ENCODE measurements around the gene PGGHG.

DNA sequence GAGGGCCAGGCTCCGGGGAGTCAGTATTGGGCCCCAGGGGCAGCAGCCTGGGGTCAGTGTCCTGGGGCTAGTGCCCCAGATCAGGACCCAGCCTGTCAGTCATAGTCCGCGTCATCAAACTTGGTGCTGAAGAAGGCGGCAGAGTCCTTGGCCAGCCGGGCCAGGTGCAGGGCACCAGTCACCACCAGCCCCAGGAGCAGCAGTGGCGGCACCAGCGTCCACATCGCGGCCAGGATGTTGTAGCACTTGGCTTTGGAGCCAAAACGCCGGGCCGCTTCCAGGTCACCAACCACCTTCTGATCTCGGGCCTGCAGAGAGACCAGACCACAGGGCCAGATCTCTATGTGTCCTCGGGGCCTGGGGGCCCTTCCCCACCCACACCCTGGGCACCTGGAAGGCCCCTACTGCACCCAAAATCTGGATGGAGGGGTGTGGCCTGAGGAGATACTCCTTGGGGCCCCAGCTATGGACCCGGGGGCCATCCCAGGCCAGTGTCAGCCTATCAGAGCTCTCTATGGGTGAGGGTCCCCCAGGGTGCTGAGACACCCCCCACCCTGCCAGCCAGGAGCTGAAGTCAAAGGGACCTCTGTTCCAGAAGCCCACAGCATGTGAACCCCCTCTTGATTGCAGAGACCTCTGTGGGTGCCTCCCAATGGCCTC lies 9.6 kb downstream of the PGGHG start:
- no peak for TF ChIP-seq POLR2A (IDR thresholded peaks at IDR 0.05)
- TF ChIP-seq, protein P1, sequence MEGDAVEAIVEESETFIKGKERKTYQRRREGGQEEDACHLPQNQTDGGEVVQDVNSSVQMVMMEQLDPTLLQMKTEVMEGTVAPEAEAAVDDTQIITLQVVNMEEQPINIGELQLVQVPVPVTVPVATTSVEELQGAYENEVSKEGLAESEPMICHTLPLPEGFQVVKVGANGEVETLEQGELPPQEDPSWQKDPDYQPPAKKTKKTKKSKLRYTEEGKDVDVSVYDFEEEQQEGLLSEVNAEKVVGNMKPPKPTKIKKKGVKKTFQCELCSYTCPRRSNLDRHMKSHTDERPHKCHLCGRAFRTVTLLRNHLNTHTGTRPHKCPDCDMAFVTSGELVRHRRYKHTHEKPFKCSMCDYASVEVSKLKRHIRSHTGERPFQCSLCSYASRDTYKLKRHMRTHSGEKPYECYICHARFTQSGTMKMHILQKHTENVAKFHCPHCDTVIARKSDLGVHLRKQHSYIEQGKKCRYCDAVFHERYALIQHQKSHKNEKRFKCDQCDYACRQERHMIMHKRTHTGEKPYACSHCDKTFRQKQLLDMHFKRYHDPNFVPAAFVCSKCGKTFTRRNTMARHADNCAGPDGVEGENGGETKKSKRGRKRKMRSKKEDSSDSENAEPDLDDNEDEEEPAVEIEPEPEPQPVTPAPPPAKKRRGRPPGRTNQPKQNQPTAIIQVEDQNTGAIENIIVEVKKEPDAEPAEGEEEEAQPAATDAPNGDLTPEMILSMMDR (IDR thresholded peaks at IDR 0.05) = no peak
- no peak for TF ChIP-seq EP300 (IDR thresholded peaks at IDR 0.05)
- no peak for TF ChIP-seq POLR2AphosphoS5 (IDR thresholded peaks at IDR 0.05)
